Endothelial cell of umbilical vein (primary cell): ENCODE data around the gene IFIT3. TPM values are rescaled to one million over a fixed set of nuclear protein-coding genes. Genes with fewer than 3 reads are reported as not detected.

ENCODE experiments used
- BruUV-seq: library from RNA; stranded (reverse); fragments of 400-500 nt; replicated peaks from 2 replicates; lab custom pipeline; 2021; lab: Mats Ljungman, UMichigan
- CTCF ChIA-PET: fragments of 300-600, 350-600 bp; sonication (Branson Sonifier 250); formaldehyde crosslinking; loops from one replicate; lab custom pipeline; 2021; ENCODE audit warnings: antibody characterized with exemption, inconsistent platforms; lab: Charles Lee
- POLR2A ChIA-PET: fragments of 300-600, 350-600 bp; sonication (Branson Sonifier 250); formaldehyde crosslinking; loops from one replicate; lab custom pipeline; 2021; ENCODE audit warnings: antibody characterized with exemption, inconsistent platforms; lab: Charles Lee
- DNase-seq: peaks from one replicate; pipeline ENCODE4 v3.0.0-alpha.2; 2011; ENCODE audit warnings: low read depth, low spot score
- FAIRE-seq: peaks from 2 replicates; lab custom pipeline; 2011; peaks lifted over from hg19 to GRCh38; lab: Jason Lieb, UNC
- H2AFZ ChIP-seq: 2 replicates; pipeline ENCODE4 v1.6.0; 2012; ENCODE audit warnings: low read depth, low read length, control low read depth, inconsistent platforms
- H3K27ac ChIP-seq: 2 replicates; pipeline ENCODE4 v1.5.1; 2011; ENCODE audit warnings: low read depth, mild to moderate bottlenecking, control low read depth, low read length, moderate library complexity; ENCODE audit not compliant: insufficient read depth
- H3K27me3 ChIP-seq, 2 experiments: 2 replicates each; pipeline versions ENCODE4 v1.6.0 to v1.6.1; 2011; ENCODE audit warnings: low read length in 2 of 2, mixed read lengths in 1 of 2; ENCODE audit not compliant: control insufficient read depth in 2 of 2, insufficient read depth in 2 of 2
- H3K36me3 ChIP-seq, 2 experiments: 2 replicates in 1 of 2; 3 replicates in 1 of 2; pipeline ENCODE4 v1.5.1; 2011; ENCODE audit warnings: low read length in 2 of 2, mild to moderate bottlenecking in 1 of 2, moderate library complexity in 1 of 2; ENCODE audit not compliant: control insufficient read depth in 2 of 2, insufficient read depth in 2 of 2; ENCODE audit errors: extremely low read depth in 1 of 2
- H3K4me1 ChIP-seq: 3 replicates; pipeline ENCODE4 v1.5.1; 2011; ENCODE audit warnings: mild to moderate bottlenecking, low read length; ENCODE audit not compliant: control insufficient read depth, insufficient read depth; ENCODE audit errors: extremely low read depth
- H3K4me2 ChIP-seq: 2 replicates; pipeline ENCODE4 v1.6.1; 2011; ENCODE audit warnings: low read length, control low read depth, mixed read lengths; ENCODE audit not compliant: insufficient read depth
- H3K4me3 ChIP-seq, 3 experiments: fragments of 200-600 bp in 1 of 3; sonication (generic), shearing (Covaris generic) in 1 of 3; replicated peaks in 1 of 3; 2 replicates each; pipeline ENCODE4 v1.5.1; 2011 to 2016; ENCODE audit warnings: control low read depth in 3 of 3, low read length in 3 of 3, mild to moderate bottlenecking in 2 of 3, inconsistent platforms in 1 of 3, low read depth in 1 of 3, moderate library complexity in 1 of 3; ENCODE audit not compliant: insufficient read depth in 1 of 3
- H3K79me2 ChIP-seq: 2 replicates; pipeline ENCODE4 v1.6.0; 2012; ENCODE audit warnings: low read length, inconsistent platforms; ENCODE audit not compliant: control insufficient read depth, insufficient read depth
- H3K9ac ChIP-seq: replicated peaks from 2 replicates; pipeline ENCODE3; 2011; ENCODE audit warnings: low read length, control low read depth; ENCODE audit not compliant: insufficient read depth; ENCODE audit errors: extremely low read depth
- H3K9me1 ChIP-seq: replicated peaks from 3 replicates; pipeline ENCODE4 v1.6.0; 2011; ENCODE audit warnings: mild to moderate bottlenecking, low read length; ENCODE audit not compliant: control insufficient read depth, insufficient read depth; ENCODE audit errors: extremely low read depth
- H3K9me3 ChIP-seq: replicated peaks from 2 replicates; pipeline ENCODE4 v1.5.1; 2012; ENCODE audit warnings: low read length, inconsistent platforms; ENCODE audit not compliant: control insufficient read depth, insufficient read depth
- H4K20me1 ChIP-seq: replicated peaks from 2 replicates; pipeline ENCODE3; 2011; ENCODE audit warnings: mild to moderate bottlenecking, low read length; ENCODE audit not compliant: control insufficient read depth, insufficient read depth; ENCODE audit errors: extremely low read depth
- EZH2 ChIP-seq: IDR thresholded peaks from 2 replicates; pipeline ENCODE4 v1.6.1; 2012; ENCODE audit warnings: borderline replicate concordance, low read depth, mild to moderate bottlenecking, moderate library complexity, low read length, inconsistent platforms; ENCODE audit not compliant: severe bottlenecking
- FOS ChIP-seq: IDR thresholded peaks from 2 replicates; pipeline ENCODE4 v1.6.1; 2011; ENCODE audit warnings: mild to moderate bottlenecking, low read length, moderate library complexity, borderline replicate concordance; ENCODE audit not compliant: insufficient read depth
- GATA2 ChIP-seq: IDR thresholded peaks from 2 replicates; pipeline ENCODE4 v1.7.0; 2011; ENCODE audit warnings: low read depth, mild to moderate bottlenecking, moderate library complexity, mixed read lengths, low read length; ENCODE audit not compliant: insufficient read length, insufficient read depth
- JUN ChIP-seq: IDR thresholded peaks from 2 replicates; pipeline ENCODE4 v1.6.1; 2011; ENCODE audit warnings: borderline replicate concordance, low read depth; ENCODE audit not compliant: insufficient read length, insufficient read depth
- MYC ChIP-seq: IDR thresholded peaks from one replicate; pipeline ENCODE4 v1.6.1; 2011; ENCODE audit warnings: mild to moderate bottlenecking, low read depth, low read length
- POLR2A ChIP-seq: IDR thresholded peaks from 2 replicates; pipeline ENCODE4 v1.6.1; 2012; ENCODE audit warnings: low read depth, mild to moderate bottlenecking, control low read depth, low read length
- POLR2AphosphoS5 ChIP-seq: IDR thresholded peaks from 2 replicates; pipeline ENCODE4 v1.6.1; 2012; ENCODE audit warnings: low read depth, mild to moderate bottlenecking, control low read depth, low read length, moderate library complexity; ENCODE audit not compliant: insufficient read depth
- dilution Hi-C: fragments of 300-500 bp; cut with MboI; formaldehyde crosslinking; loops from one replicate; pipeline ENCODE4 v1.15.0; 2019; ENCODE audit warnings: low sequenced_read_pairs; ENCODE audit not compliant: extremely low pct_ligation_motif_present
- intact Hi-C: fragments of 100-400 bp; cut with micrococcal nuclease; formaldehyde crosslinking; loops from one replicate; pipeline ENCODE4 v1.10.0; 2022
- polyA plus RNA-seq, 4 experiments: library from polyadenylated mRNA; depleted of rRNA in 3 of 4; stranded (reverse) in 3 of 4; unstranded in 1 of 4; fragments of >200 nt; gene quantifications; 2 replicates each; pipeline versions ENCODE4 v1.2.1 to v1.2.3, GENCODE V29; 2011 to 2012; ENCODE audit warnings: missing spikeins in 1 of 4
- total RNA-seq: library from RNA; stranded (reverse); gene quantifications from 2 replicates; pipeline ENCODE4 v1.2.3, GENCODE V29; 2021
- TF ChIP-seq, protein P1 (sequence below): IDR thresholded peaks from 2 replicates; pipeline ENCODE4 v1.6.1; 2011; ENCODE audit not compliant: insufficient read depth, insufficient read length
- TF ChIP-seq, protein P2 (sequence below), 2 donors: IDR thresholded peaks; 1 replicate in 1 of 2; 2 replicates in 1 of 2; pipeline ENCODE4 v1.5.1; 2011; ENCODE audit warnings: low read length in 2 of 2, mild to moderate bottlenecking in 2 of 2, moderate library complexity in 2 of 2, control low read depth in 1 of 2, inconsistent platforms in 1 of 2, low read depth in 1 of 2; ENCODE audit not compliant: insufficient read depth in 1 of 2; ENCODE audit errors: extremely low read depth in 1 of 2

The IFIT3 gene
- total and polyA plus RNA-seq, 2 donors (not counting 3 experiments of a cell fraction or from before 2014, with no cell fraction given), result 1.2 to 3.1 TPM

DNA sequence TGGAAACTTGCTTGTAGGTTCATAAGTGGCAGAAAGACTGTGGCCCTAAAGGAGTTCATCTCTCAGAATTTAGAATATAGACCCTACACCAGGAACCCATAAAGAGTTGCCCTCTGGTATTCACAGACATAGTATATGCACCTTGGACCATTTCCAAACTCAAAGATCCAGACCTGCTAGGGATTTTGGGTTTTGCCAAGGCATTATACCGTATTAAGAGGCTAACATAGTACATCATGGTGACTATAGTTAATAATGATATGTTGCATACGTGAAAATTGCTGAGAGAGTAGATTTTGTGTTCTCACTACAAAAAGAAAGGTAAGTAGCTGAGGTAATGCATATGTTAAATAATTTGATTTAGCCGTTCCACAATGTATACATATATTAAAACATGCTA is 13.9 kb downstream of the IFIT3 start:
- no peaks in the 10 kb centered on the region for H4K20me1 ChIP-seq
- H3K79me2 ChIP-seq, result no peaks in the 10 kb centered on the region
- FAIRE-seq (no peak), DNase-seq (no peak)
- no peak overlapping the region for H3K4me2 ChIP-seq
- H3K9me3 ChIP-seq, result no peaks in the 10 kb centered on the region
- H3K36me3 ChIP-seq, result no peaks in the 10 kb centered on the region
- intact Hi-C loops, result no loop called here
- no peaks in the 10 kb centered on the region for H3K27me3 ChIP-seq
- no peak overlapping the region for H3K4me3 ChIP-seq
- dilution Hi-C loops, result no loop called here
- no TSS peak for BruUV-seq
- no peak overlapping the region for H3K27ac ChIP-seq
- H3K9me1 ChIP-seq, result no peaks in the 10 kb centered on the region
- TF ChIP-seq GATA2 (no peak), POLR2AphosphoS5 (no peak), FOS (no peak), MYC (no peak), EZH2 (no peak), POLR2A (no peak)
- TF ChIP-seq, protein P1, sequence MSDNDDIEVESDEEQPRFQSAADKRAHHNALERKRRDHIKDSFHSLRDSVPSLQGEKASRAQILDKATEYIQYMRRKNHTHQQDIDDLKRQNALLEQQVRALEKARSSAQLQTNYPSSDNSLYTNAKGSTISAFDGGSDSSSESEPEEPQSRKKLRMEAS, result no peak
- H3K9ac ChIP-seq, result no peak overlapping the region
- peaks cover 2% of the 10 kb centered on the region for H3K4me1 ChIP-seq
- ChIA-PET CTCF (interaction anchor here (1.1 to 2.0 kb wide), 2 partner anchors 10 to 28 kb away, joined by 3 to 6 read pairs; no protein-coding TSS in a partner anchor), POLR2A (no interaction called here)
- H2AFZ ChIP-seq, result no peak overlapping the region

DNA sequence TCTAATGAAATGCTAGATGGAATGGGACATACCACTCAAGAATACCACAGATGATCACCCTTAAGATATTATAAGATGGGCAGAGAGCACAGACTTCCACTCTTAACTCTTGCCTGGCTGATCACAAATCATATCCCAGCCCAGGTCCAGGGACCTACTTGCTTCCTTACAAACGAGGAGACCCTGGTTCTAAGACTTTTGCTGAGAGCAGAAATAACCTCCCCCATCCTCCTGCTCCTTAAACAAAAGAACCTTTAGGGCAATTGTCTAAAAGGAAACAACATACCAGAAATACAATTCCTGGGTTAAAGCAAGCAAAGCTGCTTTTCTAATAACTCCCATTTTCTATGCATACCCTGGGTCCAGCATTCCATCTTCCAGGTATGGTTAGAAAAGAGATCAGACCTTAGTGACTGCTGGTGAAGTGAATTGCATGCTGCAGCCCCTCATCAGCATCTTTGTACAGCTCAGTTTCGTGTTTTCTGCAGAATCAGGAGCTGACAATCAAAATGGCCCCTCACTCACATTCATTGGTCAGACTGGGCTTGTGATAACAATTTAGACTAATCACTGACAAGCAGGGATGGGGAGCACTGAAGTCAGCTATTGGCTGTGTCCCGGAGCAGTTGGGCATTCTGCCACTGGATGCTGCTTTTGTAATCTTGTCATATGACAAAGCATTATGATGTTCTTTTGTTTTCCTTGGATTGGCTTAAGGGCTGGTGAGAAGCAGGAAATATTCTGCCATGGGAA is 14.6 kb downstream of the IFIT3 start:
- H3K4me1 ChIP-seq, result peaks cover 2% of the 10 kb centered on the region
- no TSS peak for BruUV-seq
- H3K9me1 ChIP-seq, result no peaks in the 10 kb centered on the region
- dilution Hi-C loops (no loop called here), intact Hi-C loops (no loop called here)
- H3K4me2 ChIP-seq, result no peak overlapping the region
- DNase-seq, result peak; percentile 90
- no peaks in the 10 kb centered on the region for H3K79me2 ChIP-seq
- no peak overlapping the region for H3K9ac ChIP-seq
- H2AFZ ChIP-seq, result no peak overlapping the region
- no peaks in the 10 kb centered on the region for H4K20me1 ChIP-seq
- ChIA-PET CTCF (interaction anchor here (1.1 to 2.0 kb wide), 2 partner anchors 10 to 27 kb away, joined by 3 to 6 read pairs; no protein-coding TSS in a partner anchor), POLR2A (no interaction called here)
- no peak for TF ChIP-seq POLR2A
- TF ChIP-seq MYC, result no peak
- TF ChIP-seq GATA2, result no peak
- TF ChIP-seq, protein P2, sequence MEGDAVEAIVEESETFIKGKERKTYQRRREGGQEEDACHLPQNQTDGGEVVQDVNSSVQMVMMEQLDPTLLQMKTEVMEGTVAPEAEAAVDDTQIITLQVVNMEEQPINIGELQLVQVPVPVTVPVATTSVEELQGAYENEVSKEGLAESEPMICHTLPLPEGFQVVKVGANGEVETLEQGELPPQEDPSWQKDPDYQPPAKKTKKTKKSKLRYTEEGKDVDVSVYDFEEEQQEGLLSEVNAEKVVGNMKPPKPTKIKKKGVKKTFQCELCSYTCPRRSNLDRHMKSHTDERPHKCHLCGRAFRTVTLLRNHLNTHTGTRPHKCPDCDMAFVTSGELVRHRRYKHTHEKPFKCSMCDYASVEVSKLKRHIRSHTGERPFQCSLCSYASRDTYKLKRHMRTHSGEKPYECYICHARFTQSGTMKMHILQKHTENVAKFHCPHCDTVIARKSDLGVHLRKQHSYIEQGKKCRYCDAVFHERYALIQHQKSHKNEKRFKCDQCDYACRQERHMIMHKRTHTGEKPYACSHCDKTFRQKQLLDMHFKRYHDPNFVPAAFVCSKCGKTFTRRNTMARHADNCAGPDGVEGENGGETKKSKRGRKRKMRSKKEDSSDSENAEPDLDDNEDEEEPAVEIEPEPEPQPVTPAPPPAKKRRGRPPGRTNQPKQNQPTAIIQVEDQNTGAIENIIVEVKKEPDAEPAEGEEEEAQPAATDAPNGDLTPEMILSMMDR (IDR thresholded peaks at IDR 0.05; ENCODE audit: extremely low read depth in 1 of 2, insufficient read depth in 1 of 2, low read depth in 1 of 2, low read length in 2 of 2), result no peak
- TF ChIP-seq POLR2AphosphoS5, result no peak
- TF ChIP-seq JUN, result no peak
- TF ChIP-seq, protein P1, result no peak
- TF ChIP-seq FOS, result no peak
- no peak for TF ChIP-seq EZH2
- no peak overlapping the region for H3K27ac ChIP-seq
- no peak overlapping the region for H3K4me3 ChIP-seq
- no peaks in the 10 kb centered on the region for H3K27me3 ChIP-seq
- H3K9me3 ChIP-seq, result no peaks in the 10 kb centered on the region
- H3K36me3 ChIP-seq, result no peaks in the 10 kb centered on the region
- FAIRE-seq, result peak; percentile 80
